GM21360 (cell line): ENCODE results near the gene FGD5.

Experiments
- ATAC-seq: cut with Tn5 transposase; IDR thresholded peaks from one replicate; pipeline ENCODE4 v1.9.1; 2021; ENCODE audit warnings: mild to moderate bottlenecking, moderate library complexity; ENCODE audit not compliant: unreplicated experiment

The FGD5 gene

DNA sequence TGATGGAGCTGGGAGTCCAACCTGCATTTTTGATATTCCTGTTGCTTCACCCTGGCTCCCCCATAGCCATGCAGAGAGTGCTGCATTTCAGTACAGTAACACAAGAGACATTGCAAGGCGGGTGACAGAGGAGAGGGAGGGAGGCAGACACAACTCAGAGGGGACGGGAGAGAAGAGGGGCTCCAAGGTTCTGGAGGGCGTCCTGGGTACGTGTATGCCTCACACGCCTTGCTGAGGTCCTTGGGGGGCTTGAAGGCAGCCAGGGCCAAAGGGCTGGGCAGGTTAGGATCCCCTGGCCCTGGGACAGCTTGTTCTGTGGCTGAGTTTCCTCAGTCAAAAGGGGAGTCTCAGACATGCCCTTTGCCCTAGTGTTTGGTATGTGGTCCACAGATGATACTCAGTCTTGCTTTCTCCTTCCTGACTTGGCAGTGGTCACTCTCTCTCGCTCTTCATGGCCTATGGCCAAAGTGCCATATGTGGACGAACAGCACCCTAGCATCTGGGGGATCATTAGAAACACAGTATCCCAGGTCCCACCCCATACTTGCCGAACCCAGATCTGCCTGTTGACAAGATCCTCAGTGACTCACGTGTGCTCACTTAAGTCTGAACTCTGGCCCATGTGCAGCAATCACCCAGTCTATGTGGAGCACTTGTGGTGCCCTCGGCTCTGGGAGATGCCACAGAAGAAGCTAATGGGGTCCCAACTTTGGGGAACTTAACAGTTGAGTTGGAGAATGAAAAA, 52.9 kb downstream of the FGD5 start:
- ATAC-seq: no peak

DNA sequence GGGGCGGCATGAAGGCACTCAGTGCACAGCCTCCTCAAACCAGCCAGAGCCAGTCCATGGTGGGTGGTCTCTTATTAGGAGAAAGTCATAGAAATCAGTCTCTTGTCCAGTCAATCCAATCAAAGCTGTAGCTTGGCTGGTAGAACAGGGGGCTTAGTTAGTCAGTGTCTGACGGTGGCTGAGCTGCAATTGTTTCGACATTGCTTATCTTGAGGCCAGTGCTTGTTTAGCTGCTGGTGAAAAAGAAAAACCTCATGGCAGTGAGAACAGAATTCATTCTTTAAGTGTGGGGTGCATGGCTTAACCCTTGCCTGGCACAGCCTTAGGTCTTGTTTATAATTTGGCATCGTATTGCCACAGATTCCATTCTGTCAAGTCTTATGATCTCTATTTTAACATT, 53.9 kb downstream of the FGD5 start:
- no peak for ATAC-seq

DNA sequence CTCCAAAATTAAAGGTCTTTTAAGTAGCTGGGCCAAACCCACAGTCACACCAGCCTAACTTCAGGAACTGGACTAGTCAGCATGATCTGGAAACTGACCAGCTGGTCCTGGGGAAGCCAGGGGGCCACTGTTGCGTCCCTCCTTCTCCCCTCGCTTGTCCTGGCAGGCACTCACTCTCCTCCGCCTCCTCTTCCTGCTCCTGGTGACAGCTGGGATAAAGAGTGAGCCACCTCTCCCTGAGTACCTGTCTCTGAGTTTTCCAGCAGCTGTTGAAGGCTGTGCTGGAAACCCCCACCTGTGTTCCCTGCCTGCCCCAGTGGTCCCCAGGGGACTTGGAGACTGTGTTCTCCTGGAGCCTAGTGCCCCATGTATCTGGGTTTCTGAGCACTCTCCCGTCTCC, 56.0 kb downstream of the FGD5 start:
- no peak for ATAC-seq

DNA sequence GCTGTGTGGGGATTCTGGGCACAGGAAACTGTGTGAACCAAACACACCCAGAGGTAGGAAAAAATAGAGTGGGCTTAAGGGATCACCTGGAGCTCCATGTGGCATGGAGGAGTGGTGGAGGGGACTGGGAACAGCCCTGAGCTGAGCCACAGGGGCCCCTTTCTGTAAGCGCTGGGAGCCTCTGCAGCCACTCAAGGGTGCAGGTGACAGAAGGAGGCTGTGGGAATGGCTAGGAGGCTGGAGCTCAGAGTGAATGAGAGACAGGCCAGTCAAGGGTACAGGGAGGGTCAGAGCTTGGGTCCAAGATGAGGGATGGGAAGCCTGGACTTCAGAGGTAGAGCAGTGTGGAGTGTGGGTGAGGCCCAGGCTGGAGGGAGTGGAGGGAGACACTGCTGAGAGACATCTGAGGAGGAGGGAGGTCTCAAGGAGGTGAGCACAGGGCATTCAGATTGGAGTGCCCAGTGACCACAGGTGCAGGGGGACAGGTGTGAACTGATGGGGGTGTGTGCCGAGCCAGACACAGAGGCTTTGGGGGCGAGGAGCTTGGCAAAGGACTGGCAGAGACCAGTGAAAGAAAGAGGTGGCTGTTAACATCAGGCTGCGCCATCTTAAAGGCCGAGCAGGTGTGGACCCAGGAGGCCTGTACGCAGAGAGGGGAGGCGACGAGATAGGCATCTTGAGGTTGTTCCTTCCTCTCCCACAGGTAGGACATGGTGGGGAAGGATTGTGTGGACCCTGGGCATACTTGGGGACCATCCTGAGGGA, 56.8 kb downstream of the FGD5 start:
- no peak for ATAC-seq

DNA sequence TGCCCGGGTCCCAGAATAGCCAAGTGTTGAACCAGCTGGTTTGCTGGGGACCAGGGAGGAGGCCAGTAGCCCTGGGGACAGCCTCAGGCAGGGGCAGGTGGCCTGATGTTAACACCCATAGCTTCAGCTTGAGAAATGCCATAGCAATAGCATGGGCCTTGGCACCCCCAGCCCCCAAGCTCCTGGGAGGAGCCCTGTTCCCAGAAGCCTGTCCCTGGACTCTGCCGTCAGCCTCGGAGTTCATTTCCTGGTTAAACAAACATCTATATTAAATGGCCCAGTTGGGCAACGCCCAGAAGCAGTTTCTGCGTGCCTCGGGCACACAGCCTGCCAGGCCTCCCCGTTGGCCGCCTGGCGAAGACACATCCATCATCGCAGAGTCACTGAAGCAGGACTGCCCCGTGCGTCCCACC, 58.2 kb downstream of the FGD5 start:
- ATAC-seq: no peak

DNA sequence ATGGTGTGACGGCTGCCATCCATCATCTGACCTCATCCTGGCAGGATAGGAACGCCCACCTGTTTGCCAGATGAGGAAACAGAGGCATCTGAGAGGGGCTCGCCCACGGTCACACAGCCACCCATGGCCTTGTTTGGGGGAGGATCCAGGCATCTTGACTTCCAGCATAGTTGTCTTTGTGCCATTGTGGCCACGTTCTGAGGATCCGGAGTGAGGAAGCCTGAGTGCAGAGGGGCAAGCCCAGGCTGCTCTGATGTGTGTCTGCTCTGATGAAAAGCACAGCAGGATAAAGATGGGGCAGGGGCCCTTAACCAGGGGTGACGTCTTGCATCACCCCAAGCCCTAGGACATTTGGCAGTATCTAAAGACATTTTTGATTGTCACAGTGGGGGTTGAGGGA, 58.7 kb downstream of the FGD5 start:
- no peak for ATAC-seq

DNA sequence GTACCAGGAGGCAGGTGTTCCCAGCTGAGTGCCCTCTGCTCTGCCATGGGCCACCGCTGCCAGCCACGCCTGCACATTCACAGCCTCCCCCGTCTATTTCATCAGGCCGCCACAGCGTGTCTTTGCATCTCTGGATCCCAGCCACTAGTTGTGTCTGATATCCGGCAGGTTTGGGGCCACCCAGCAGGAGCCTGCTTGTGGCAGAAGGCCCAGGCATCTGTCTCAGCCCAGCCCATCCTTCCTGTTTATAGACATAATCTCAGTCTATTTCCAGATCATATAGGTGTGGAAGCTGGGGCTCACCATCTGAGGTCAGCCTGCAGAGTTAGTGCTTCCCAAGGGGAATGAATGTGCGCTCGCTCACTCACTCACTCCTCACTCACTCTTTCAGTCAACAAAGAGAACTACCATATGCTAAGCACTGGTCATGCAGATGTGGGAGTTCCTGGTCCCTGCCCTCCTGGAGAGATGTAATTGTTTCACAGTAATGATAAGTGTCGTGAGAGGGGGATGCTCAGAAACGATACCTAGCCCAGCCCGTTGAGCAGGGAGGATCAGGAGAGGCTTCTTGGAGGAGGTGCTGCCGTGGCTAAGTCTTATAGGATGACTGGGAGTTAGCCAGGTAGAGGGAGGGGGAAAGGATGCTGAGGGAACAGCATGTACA, 60.6 kb downstream of the FGD5 start:
- ATAC-seq: no peak

DNA sequence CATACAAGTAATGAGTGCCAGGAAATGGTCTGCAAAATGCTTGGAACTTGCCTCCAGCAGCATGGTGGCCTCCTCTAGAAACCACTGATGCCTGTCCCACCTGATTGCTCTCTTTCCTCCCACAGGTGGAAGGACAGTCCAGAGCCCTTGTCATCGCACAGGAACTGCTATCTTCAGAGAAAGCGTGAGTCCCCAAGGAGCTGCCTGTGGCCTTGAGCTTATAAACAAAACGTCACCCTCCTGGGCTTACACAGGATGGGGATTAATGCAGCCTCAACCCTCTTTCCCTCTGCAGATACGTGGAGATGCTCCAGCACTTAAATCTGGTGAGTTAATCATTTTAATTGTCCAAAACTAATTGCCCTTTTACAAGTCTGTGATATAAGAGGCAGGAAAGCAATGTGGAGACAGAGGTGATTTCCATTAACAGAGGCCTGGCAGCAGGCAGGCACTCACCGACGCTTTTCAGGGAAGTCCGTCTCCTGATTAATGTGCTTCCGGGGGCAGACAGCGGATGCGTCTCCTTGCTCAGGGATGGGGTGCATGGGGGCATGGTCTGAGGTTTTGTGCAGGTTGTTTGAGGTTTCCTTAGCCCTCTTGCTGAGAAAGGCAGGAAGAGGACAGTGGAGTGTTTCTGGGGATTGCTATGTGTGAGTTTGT, 61.8 kb downstream of the FGD5 start:
- ATAC-seq: no peak

DNA sequence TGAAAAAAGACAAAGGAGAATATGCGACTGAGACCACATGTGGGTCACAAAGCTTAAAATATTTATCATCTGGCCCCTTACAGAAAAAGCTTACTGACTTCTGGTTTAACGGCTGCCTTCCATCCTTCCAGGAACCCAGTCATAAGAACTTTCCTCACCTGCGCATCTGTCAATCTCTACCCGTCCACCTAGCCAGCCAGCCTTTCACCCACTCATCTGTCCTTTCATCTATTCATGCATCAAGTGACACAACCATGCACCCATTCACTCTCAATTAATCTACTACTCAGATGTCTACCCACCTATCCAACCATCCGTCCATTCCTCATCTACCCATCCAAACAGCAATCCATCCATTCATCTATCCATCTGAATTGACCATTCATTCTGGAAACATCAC, 64.5 kb downstream of the FGD5 start:
- ATAC-seq: no peak

DNA sequence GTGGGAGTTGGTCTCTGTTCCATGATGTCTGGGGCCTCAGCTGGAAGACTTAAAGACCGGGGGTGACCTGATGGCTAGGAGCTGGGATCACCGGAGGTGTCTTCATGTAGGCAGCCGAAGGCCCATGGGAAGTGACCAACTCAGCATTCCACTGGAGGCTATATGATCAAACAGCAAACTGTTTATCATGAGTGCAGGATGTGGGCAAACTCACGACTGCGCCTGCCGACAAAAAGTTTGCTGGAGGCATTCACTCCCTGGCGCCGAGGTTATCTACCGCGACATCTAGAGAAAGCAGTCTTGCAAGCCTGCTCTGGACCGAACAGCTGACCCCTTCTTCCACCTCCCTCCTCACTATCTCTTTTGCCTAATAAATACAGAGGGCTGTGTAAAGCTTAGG, 65.9 kb downstream of the FGD5 start:
- ATAC-seq: no peak

DNA sequence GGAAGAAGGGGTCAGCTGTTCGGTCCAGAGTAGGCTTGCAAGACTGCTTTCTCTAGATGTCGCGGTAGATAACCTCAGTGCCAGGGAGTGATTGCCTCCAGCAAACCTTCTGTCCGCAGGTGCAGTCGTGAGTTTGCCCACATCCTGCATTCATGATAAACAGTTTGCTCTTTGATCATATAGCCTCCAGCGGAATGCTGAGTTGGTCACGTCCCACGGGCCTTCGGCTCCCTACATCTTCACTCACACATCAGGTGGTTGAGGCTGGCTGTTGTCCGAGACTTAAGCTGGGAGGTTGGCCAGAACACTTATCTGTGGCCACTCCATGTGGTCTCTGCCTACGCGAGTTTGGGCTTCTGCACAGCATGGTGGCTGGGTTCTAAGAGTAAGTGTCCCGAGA, 66.5 kb downstream of the FGD5 start:
- no peak for ATAC-seq

DNA sequence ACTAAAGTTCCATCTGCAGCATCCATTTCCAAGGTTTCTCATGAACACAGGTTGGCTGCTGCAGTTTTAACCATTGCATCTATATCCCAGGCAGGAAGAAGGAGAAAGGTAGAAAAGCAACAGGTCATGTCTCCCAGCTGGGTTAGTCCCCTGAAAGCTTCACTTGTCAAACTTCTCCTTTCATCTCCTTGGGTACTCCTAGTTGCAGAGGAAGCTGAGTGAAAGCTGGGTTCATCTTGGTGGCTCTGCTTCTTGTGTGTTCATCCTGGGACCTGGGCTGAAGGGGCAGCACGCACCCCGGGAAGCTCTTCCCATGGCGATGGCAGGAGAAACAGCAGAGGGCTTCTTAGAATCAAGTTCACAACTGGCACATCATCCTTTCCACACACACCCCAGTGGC, 67.3 kb downstream of the FGD5 start:
- ATAC-seq: no peak

DNA sequence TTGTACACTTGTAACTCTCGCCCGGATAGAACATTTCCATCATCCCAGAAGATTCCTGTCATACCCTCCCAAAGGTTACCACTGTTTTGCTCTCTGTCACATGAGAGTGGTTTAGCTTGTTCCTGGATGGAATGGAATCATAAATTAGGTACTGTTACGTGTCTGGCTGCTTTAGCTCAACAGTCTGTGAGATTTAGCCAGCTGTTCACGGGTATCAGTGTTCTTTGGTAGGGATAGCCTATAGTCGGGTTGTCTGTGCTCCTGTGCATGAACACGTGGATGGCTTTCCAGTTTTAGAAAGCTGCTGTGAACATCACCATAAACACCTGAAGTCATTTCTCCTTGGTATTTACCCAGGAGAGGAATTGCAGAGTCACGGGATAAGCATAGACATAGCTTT, 70.4 kb downstream of the FGD5 start:
- no peak for ATAC-seq

DNA sequence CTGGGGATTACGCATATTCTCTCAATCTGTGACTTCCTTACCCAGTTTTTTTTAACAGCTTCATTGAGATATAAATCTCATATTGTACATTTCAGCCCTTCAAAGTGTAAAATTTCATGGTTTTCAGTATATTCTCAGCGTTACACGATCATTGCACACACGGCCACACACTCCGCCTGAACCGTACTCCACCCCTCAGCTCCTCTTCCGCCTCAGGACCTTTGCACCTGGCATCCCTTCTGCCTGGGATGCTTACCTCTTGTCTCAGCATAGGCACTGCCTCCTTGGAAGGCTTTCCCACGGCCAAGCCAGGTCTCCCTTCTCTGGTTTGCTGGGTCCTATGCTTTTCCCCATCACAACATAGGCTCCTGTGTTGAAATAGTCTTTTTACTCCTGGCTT, 71.2 kb downstream of the FGD5 start:
- ATAC-seq: no peak

DNA sequence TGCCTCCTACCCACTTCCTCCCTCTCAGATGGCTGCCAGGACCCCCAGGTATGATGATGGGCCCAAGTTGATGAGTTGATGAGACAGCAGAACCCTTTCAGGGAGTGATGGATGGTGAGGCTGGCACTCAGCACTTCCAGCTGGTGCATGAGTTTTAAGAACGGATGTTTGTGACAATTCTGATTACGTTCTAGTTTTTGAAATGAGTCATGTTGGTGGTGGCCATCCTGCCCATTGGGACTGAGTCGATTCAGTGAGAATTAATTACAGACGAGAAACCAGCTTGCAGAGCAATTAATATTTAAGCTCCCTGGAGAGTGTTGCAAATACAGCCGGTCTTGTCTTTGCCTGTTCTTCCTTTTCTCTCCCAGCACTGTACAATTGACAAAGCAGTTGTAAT, 71.7 kb downstream of the FGD5 start:
- ATAC-seq: no peak

DNA sequence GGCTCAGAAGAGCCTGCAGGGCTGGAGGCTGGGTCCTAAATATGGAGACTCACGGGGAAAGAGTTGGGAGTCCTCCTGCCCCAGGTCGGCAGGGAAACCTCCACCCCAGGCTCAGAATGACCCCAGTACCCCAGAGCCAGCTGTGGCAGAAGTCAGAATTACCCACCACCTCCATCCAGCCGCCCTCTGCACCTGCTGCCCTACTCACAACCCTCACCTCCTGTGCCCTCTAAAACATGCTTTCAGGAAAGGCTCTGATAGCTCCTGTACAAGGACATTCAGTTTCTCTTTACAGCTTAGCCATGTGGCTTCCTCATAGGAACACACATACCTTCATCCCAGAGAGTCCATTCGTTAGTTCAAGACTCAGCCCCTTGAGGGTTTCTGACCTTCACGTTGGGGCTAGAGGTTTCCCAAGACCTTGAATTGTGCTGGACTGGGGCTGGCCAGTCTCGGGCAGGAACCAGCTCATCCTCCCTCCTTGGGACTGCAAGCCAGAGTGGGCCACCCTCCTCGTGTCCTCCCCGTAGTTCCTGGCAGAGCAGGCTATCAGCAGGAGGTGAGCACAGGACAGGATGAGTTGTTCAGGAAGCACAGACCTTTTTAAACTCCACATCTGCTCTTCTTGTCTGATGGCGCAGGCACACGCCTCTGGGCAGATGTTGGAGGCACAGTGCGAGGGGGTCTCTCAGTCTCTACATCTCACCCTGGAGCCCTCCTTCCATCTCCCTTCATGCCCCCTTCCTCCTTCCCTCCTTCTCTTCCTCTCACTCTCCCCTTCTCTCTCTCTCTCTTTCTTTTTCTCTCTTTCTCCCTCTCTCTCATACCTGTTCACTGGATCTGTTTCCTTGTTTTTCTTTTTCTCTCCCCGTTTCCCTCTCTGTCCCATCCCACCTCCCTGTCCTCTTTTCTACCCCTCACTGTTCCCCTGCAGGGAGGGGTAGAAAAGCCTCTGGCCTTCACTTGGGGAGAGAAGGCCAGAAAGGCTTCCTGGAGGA, 72.7 kb downstream of the FGD5 start:
- no peak for ATAC-seq

DNA sequence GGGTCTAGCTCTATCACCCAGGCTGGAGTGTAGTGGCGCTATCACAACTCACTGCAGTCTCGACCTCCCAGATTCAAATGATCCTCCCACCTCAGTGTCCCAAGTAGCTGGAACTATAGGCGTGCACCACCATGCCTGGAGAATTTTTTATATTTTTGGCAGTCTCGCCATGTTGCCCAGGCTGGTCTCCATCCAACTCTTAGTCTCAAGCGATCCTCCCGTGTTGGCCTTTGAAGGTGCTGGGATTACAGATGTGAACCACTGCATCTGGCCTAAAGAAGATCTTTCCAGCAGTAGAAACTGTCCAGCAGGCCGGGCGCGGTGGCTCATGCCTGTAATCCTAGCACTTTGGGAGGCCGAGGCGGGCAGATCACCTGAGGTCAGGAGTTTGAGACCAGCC, 73.5 kb downstream of the FGD5 start:
- no peak for ATAC-seq

DNA sequence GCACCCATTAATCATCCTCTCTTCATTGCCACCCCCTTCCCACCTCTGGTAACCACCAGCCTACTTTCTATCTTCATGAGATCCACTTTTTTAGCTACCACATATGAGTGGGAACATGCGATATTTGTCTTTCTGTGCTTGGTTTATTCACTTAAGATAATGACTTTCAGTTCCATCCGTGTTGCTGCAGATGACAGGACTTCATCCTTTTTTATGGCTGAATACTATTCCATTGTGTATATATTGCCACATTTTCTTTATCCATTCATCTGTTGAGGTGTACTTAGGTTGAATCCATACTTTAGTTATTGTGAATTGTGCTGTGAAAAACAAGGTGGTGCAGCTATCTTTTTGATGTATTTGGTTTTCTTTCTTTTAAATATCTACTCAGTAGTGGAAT, 75.3 kb downstream of the FGD5 start:
- no peak for ATAC-seq

DNA sequence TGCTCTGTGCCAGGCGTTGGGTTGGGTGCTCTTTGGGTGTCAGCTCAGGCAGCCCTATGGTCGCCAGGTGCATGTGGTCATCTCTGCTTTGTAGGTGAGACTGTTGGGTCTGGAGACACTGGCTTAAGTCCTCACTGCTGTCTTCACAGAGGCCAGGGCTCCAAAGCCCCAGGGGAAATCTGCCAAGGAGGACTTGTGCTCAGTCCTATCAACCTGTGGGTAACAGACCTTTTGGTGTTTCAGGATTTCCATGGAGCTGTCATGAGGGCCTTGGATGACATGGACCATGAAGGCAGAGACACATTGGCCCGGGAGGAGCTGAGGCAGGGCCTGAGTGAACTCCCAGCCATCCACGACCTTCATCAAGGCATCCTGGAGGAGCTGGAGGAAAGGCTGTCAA, 78.5 kb downstream of the FGD5 start:
- ATAC-seq: no peak

DNA sequence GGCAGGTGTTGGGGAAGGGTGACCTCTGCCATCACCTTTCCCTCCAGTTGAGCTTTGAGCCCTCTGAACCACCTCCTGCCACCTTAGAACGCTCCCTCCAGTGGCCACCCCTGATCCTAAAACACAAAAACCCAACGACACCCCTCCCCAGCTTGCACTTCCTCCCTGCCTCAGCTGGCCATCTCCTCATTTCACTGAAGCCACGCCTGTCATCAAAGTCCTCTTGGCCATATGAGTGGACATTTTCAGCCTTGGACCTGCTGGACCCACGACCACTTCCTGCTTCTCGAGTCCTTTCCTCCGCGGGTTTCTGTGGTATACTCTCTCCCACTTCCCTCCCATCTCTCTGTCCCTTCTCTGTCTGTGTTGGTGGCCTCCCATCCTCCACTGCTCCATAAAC, 80.2 kb downstream of the FGD5 start:
- ATAC-seq: no peak
